ENCODE measurements around the gene DERA.
"Not testable (repeated sequence)": the region's sequence is repeated elsewhere in the genome, so short reads cannot be mapped to it uniquely, and the experiment has no call there.

DNA sequence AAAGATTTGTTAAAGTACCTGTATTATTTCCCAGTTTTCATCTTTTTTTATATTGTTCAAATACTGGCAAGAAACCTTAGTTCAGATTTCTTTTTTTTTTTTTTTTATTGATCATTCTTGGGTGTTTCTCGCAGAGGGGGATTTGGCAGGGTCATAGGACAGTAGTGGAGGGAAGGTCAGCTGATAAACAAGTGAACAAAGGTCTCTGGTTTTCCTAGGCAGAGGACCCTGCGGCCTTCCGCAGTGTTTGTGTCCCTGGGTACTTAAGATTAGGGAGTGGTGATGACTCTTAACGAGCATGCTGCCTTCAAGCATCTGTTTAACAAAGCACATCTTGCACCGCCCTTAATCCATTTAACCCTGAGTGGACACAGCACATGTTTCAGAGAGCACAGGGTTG is 799 bp downstream of the DERA start:
- TF ChIP-seq CTCF, POLR2A (IDR thresholded peaks at IDR 0.05): not testable (repeated sequence)

All from adrenal gland (tissue), 5 donors.